GM12865 (cell line): ENCODE data around the gene DTNB.

Experiments used
- DNase-seq: peaks from one replicate; pipeline ENCODE4 v3.0.0; 2010; ENCODE audit warnings: low read depth
- H3K4me3 ChIP-seq: 2 replicates; pipeline ENCODE4 v1.5.1; 2011; ENCODE audit warnings: mild to moderate bottlenecking, low read depth, low read length, control low read depth
- TF ChIP-seq, protein P1 (sequence below): IDR thresholded peaks from 2 replicates; pipeline ENCODE4 v1.5.1; 2011; ENCODE audit warnings: low read length, control low read depth, low read depth, inconsistent platforms; ENCODE audit not compliant: insufficient read depth; ENCODE audit errors: missing control alignments

The DTNB gene

GRCh38 chr2:25388491-25388890, 284.9 kb downstream of the DTNB start:
- peak; percentile 84 for DNase-seq
- TF ChIP-seq, protein P1, sequence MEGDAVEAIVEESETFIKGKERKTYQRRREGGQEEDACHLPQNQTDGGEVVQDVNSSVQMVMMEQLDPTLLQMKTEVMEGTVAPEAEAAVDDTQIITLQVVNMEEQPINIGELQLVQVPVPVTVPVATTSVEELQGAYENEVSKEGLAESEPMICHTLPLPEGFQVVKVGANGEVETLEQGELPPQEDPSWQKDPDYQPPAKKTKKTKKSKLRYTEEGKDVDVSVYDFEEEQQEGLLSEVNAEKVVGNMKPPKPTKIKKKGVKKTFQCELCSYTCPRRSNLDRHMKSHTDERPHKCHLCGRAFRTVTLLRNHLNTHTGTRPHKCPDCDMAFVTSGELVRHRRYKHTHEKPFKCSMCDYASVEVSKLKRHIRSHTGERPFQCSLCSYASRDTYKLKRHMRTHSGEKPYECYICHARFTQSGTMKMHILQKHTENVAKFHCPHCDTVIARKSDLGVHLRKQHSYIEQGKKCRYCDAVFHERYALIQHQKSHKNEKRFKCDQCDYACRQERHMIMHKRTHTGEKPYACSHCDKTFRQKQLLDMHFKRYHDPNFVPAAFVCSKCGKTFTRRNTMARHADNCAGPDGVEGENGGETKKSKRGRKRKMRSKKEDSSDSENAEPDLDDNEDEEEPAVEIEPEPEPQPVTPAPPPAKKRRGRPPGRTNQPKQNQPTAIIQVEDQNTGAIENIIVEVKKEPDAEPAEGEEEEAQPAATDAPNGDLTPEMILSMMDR, result no peak
- H3K4me3 ChIP-seq, result no peak overlapping the region

- TF ChIP-seq, protein P1, result no peak
- no peak overlapping the region for H3K4me3 ChIP-seq
These were observed 285.4 kb downstream of the DTNB start for GRCh38 chr2:25387876-25388449.

GRCh38 chr2:25386971-25387875, 286.2 kb downstream of the DTNB start:
- TF ChIP-seq, protein P1, result no peak
- H3K4me3 ChIP-seq, result no peak overlapping the region
- DNase-seq, result no peak

More at GRCh38 chr2:25387876-25388449, 285.4 kb downstream of the DTNB start:
- DNase-seq, result no peak

GRCh38 chr2:25385910-25386309, 287.5 kb downstream of the DTNB start:
- DNase-seq, result no peak
- H3K4me3 ChIP-seq, result no peak overlapping the region
- TF ChIP-seq, protein P1, result no peak

DNA sequence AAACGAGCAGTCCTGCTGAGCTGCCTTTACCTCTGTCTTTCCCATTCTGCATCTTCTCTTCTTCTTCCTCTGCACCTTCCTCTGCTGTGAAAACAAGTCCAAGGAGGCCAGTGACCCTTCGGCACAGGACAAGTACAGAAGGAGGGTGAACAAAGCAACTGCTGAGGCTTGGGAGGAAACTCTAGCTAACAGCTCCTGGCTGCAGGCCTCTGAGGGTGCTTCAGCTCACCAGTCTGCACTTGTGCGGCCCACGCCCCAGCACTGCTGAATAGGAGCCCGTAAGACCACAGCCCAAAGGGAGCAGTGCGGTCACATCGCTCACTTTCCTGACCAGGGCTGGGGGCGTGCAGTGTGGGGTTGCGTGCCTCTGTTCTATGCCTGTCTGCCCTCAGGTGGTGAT, 289.6 kb downstream of the DTNB start:
- no peak for DNase-seq
- no peak overlapping the region for H3K4me3 ChIP-seq
- TF ChIP-seq, protein P1, result no peak

- TF ChIP-seq, protein P1, result no peak
- no peak overlapping the region for H3K4me3 ChIP-seq
- no peak for DNase-seq
These were observed 291.9 kb downstream of the DTNB start for GRCh38 chr2:25381502-25381901.
